AG04449 (cell line): ENCODE data around the gene RASSF7.

Source experiments
- CTCF ChIA-PET: fragments of 350-600 bp; formaldehyde crosslinking; extraction: SDS; loops from one replicate; lab custom pipeline; 2021; ENCODE audit warnings: antibody characterized with exemption; lab: Yijun Ruan, JAX
- POLR2A ChIA-PET: fragments of 400-600, 350-600 bp; formaldehyde crosslinking; extraction: SDS; loops from one replicate; lab custom pipeline; 2020; ENCODE audit warnings: antibody characterized with exemption, inconsistent platforms; lab: Yijun Ruan, JAX
- DNase-seq: peaks from one replicate; pipeline ENCODE4 v3.0.0-alpha.2; 2010; ENCODE audit warnings: low read depth, low spot score
- H3K4me3 ChIP-seq: 2 replicates; pipeline ENCODE4 v1.5.1; 2011; ENCODE audit warnings: low read depth, mild to moderate bottlenecking, control low read depth, low read length
- CTCF ChIP-seq: IDR thresholded peaks from one replicate; pipeline ENCODE4 v1.5.1; 2011; ENCODE audit warnings: mild to moderate bottlenecking, moderate library complexity, low read length, control low read depth, inconsistent platforms; ENCODE audit not compliant: insufficient read depth; ENCODE audit errors: missing control alignments

Gene RASSF7

GRCh38 chr11:563812-564578 lies 3.2 kb downstream of the RASSF7 start:
- no peak overlapping the region for H3K4me3 ChIP-seq
- DNase-seq: no peak
- ChIA-PET CTCF (interaction anchor here (0.9 to 5.0 kb wide), 6 partner anchors 9 to 163 kb away, joined by 3 to 34 read pairs (median 4); no protein-coding TSS in a partner anchor), POLR2A (interaction anchor here (0.8 to 1.5 kb wide), 3 partner anchors 28 to 158 kb away, joined by 3 to 5 read pairs (median 4); no protein-coding TSS in a partner anchor)
- TF ChIP-seq CTCF: no peak

- POLR2A ChIA-PET: interaction anchor here (0.6 to 0.7 kb wide), 2 partner anchors 10 to 128 kb away, joined by 3 read pairs; no protein-coding TSS in a partner anchor
Observed at GRCh38 chr11:565921-566509, 5.2 kb downstream of the RASSF7 start.

GRCh38 chr11:567011-567628 lies 6.3 kb downstream of the RASSF7 start:
- ChIA-PET POLR2A (interaction anchor here (0.6 kb wide), 1 partner anchor 126 kb away, joined by 3 read pairs; no protein-coding TSS in a partner anchor), CTCF (interaction anchor here (2.2 to 5.0 kb wide), 2 partner anchors 12 to 156 kb away, joined by 6 to 34 read pairs; no protein-coding TSS in a partner anchor)
- H3K4me3 ChIP-seq: peak overlapping the region; percentile 91
- no peak for DNase-seq
- TF ChIP-seq CTCF: no peak

More at GRCh38 chr11:565921-566509, 5.2 kb downstream of the RASSF7 start:
- no peak for TF ChIP-seq CTCF
- H3K4me3 ChIP-seq: no peak overlapping the region; the same call in 1 of the 2 replicates
- CTCF ChIA-PET: interaction anchor here (0.6 to 5.0 kb wide), 3 partner anchors 11 to 226 kb away, joined by 3 to 34 read pairs (median 6); no protein-coding TSS in a partner anchor
- no peak for DNase-seq

- TF ChIP-seq CTCF: no peak
- POLR2A ChIA-PET: interaction anchor here (0.9 kb wide), 1 partner anchor 9 kb away, joined by 4 read pairs; no protein-coding TSS in a partner anchor
- CTCF ChIA-PET: interaction anchor here (5.0 kb wide), 1 partner anchor 12 kb away, joined by 34 read pairs; no protein-coding TSS in a partner anchor
- DNase-seq: no peak
- H3K4me3 ChIP-seq: peak overlapping the region; percentile 91
Observed at GRCh38 chr11:567629-568292, 7.0 kb downstream of the RASSF7 start.

GRCh38 chr11:568306-569157 lies 7.8 kb downstream of the RASSF7 start:
- peak; percentile 29 for DNase-seq
- ChIA-PET CTCF (interaction anchor here (0.6 to 1.1 kb wide), 2 partner anchors 22 to 280 kb away, joined by 3 read pairs; no protein-coding TSS in a partner anchor), POLR2A (interaction anchor here (0.6 to 0.9 kb wide), 2 partner anchors 10 to 17 kb away, joined by 3 to 4 read pairs; no protein-coding TSS in a partner anchor)
- TF ChIP-seq CTCF: no peak
- H3K4me3 ChIP-seq: peak overlapping the region; percentile 91
